ENCODE measurements around the gene NSMCE4A.

DNA sequence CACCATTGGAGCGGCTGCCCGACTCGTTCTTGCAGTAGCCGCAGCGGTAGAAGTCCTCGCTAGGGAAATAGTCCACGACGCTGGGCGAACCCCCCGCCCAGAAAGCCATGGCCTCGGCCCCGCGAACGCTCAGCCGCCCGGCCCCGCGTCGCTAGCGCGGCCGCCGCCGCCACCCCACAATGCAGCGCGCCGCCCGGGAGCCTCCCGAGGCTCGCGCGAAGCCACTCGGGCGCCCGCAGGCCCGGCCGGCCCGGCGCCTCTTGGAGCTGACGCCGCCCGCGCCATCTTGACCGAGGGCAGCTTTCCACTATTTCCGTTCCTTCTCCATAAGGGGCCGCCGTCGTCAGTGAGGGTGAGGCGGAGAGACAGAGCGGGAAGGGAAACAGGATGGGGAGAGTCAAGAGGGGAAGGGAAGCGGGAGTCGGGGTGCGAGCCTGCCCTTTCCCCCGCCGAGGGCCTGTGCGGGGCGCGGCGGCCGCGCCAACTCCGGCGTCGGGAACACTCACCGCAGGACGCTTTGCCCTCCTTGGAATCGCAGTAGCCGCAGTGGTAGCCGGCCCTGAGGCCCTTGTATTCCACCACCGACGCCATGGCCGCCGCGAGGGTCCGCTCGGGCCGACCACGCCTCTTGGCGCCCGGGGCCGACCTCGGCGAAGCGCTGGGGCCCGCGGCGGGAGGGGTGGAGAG lies 47.0 kb downstream of the NSMCE4A start, which contains the start of gene ATE1:
- TF ChIP-seq, protein P1, sequence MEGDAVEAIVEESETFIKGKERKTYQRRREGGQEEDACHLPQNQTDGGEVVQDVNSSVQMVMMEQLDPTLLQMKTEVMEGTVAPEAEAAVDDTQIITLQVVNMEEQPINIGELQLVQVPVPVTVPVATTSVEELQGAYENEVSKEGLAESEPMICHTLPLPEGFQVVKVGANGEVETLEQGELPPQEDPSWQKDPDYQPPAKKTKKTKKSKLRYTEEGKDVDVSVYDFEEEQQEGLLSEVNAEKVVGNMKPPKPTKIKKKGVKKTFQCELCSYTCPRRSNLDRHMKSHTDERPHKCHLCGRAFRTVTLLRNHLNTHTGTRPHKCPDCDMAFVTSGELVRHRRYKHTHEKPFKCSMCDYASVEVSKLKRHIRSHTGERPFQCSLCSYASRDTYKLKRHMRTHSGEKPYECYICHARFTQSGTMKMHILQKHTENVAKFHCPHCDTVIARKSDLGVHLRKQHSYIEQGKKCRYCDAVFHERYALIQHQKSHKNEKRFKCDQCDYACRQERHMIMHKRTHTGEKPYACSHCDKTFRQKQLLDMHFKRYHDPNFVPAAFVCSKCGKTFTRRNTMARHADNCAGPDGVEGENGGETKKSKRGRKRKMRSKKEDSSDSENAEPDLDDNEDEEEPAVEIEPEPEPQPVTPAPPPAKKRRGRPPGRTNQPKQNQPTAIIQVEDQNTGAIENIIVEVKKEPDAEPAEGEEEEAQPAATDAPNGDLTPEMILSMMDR (IDR thresholded peaks at IDR 0.05; ENCODE audit: extremely low read depth in 1 of 2, insufficient read depth in 1 of 2, low read depth in 1 of 2, low read length in 2 of 2) = no peak
- peak; percentile 83 for TF ChIP-seq POLR2A (IDR thresholded peaks at IDR 0.05; ENCODE audit: low read depth, low read length)
- TF ChIP-seq EZH2 (IDR thresholded peaks at IDR 0.05; ENCODE audit: borderline replicate concordance, low read depth, low read length, severe bottlenecking) = no peak

Measured in endothelial cell of umbilical vein (primary cell).